HepG2 (cell line): Measurements from ENCODE around the gene VAMP4. TPM values are rescaled to one million over a fixed set of nuclear protein-coding genes. Genes with fewer than 3 reads are reported as not detected.

Experiments used
- ATAC-seq: fragments of 200-7000 bp; cut with Tn5 transposase; 3 replicates; pipeline ENCODE4 v1.9.1; 2020; ENCODE audit warnings: mild to moderate bottlenecking, moderate library complexity
- BruUV-seq: library from RNA; stranded (reverse); fragments of 400-500 nt; replicated peaks from 2 replicates; lab custom pipeline; 2021; lab: Mats Ljungman, UMichigan
- CTCF ChIA-PET: fragments of 300-600 bp; formaldehyde crosslinking; extraction: SDS; loops from one replicate; lab custom pipeline; 2021; ENCODE audit warnings: low total read pairs, inconsistent platforms, low intra/inter-chr PET ratio; lab: Yijun Ruan, JAX
- POLR2A ChIA-PET: fragments of 350-600 bp; sonication (Branson Sonifier 250); formaldehyde crosslinking; loops from one replicate; lab custom pipeline; 2020; ENCODE audit warnings: antibody characterized with exemption, inconsistent platforms; lab: Yijun Ruan, JAX
- DNase-seq: peaks from one replicate; pipeline ENCODE4 v3.0.0-alpha.2; 2015; ENCODE audit warnings: low spot score
- FAIRE-seq: peaks from 3 replicates; lab custom pipeline; 2011; peaks lifted over from hg19 to GRCh38; lab: Jason Lieb, UNC
- H2AFZ ChIP-seq: one replicate; pipeline ENCODE4 v1.6.1; 2011; ENCODE audit warnings: low read length, inconsistent platforms
- H3K27ac ChIP-seq: fragments of 300-600 bp; 3 replicates; pipeline ENCODE4 v1.8.0; 2011; ENCODE audit warnings: mixed run types, mild to moderate bottlenecking, mixed read lengths, low read length, inconsistent platforms; ENCODE audit not compliant: insufficient read depth; ENCODE audit errors: extremely low read length
- H3K27me3 ChIP-seq, 2 experiments: fragments of 200-600 bp in 1 of 2; 2 replicates in 1 of 2; 3 replicates in 1 of 2; pipeline versions ENCODE4 v1.6.0 to v1.8.0; 2011; ENCODE audit warnings: low read length in 2 of 2, mild to moderate bottlenecking in 2 of 2, moderate library complexity in 2 of 2, inconsistent platforms in 1 of 2; ENCODE audit not compliant: insufficient read depth in 2 of 2, control insufficient read depth in 1 of 2
- H3K36me3 ChIP-seq, 2 experiments: fragments of 200-600 bp in 1 of 2; replicated peaks in 1 of 2; 2 replicates in 1 of 2; 3 replicates in 1 of 2; pipeline versions ENCODE4 v1.5.1 to v1.8.0; 2011; ENCODE audit warnings: low read length in 2 of 2, inconsistent platforms in 1 of 2; ENCODE audit not compliant: insufficient read depth in 2 of 2, control insufficient read depth in 1 of 2
- H3K4me1 ChIP-seq: 2 replicates; pipeline ENCODE4 v1.5.1; 2012; ENCODE audit warnings: low read length, inconsistent platforms; ENCODE audit not compliant: insufficient read depth
- H3K4me2 ChIP-seq: 2 replicates; pipeline ENCODE4 v1.6.0; 2011; ENCODE audit warnings: low read depth, low read length, inconsistent platforms
- H3K4me3 ChIP-seq, 3 experiments: fragments of 200-600 bp in 1 of 3; sonication (generic), shearing (Covaris generic) in 1 of 3; replicated peaks in 1 of 3; 2 replicates each; pipeline ENCODE4 v1.5.1; 2011 to 2016; ENCODE audit warnings: low read length in 3 of 3, inconsistent platforms in 2 of 3, low read depth in 2 of 3, mild to moderate bottlenecking in 2 of 3, control low read depth in 1 of 3, mixed read lengths in 1 of 3; ENCODE audit not compliant: insufficient read depth in 1 of 3
- H3K79me2 ChIP-seq: one replicate; pipeline ENCODE4 v1.6.1; 2011; ENCODE audit warnings: low read length, inconsistent platforms; ENCODE audit not compliant: insufficient read depth
- H3K9ac ChIP-seq: 2 replicates; pipeline ENCODE4 v1.6.0; 2011; ENCODE audit warnings: mild to moderate bottlenecking, low read depth, low read length, inconsistent platforms; ENCODE audit not compliant: insufficient read depth
- H3K9me3 ChIP-seq: 2 replicates; pipeline ENCODE4 v1.5.1; 2012; ENCODE audit warnings: mild to moderate bottlenecking, low read length
- H4K20me1 ChIP-seq: 2 replicates; pipeline ENCODE4 v1.6.0; 2011; ENCODE audit warnings: inconsistent platforms, mild to moderate bottlenecking, low read length, moderate library complexity; ENCODE audit not compliant: insufficient read depth
- DNMT1 ChIP-seq: sonication (generic); formaldehyde crosslinking; IDR thresholded peaks from 2 replicates; pipeline ENCODE4 v1.5.1; 2020; ENCODE audit warnings: mild to moderate bottlenecking, missing genetic modification reagents
- FOSL1 ChIP-seq: sonication (generic); formaldehyde crosslinking; IDR thresholded peaks from 2 replicates; pipeline ENCODE4 v1.9.0; 2021; ENCODE audit warnings: missing genetic modification reagents, borderline replicate concordance
- HNRNPL ChIP-seq: fragments of 200-400 bp; formaldehyde crosslinking; IDR thresholded peaks from 2 replicates; pipeline ENCODE4 v1.6.1; 2017; ENCODE audit warnings: mild to moderate bottlenecking, low read depth, low read length
- ZNF12 ChIP-seq: sonication (generic); formaldehyde crosslinking; IDR thresholded peaks from 2 replicates; pipeline ENCODE4 v1.5.0; 2020; ENCODE audit warnings: missing genetic modification reagents
- ZNF83 ChIP-seq: sonication (generic); formaldehyde crosslinking; IDR thresholded peaks from 2 replicates; pipeline ENCODE4 v1.4.0; 2020; ENCODE audit warnings: missing genetic modification reagents, mild to moderate bottlenecking, borderline replicate concordance
- in situ Hi-C: cut with HindIII; loops from 2 replicates; pipeline ENCODE4 v1.10.0; 2017; ENCODE audit warnings: low pct_unique_long_range_greater_than_20kb; ENCODE audit not compliant: extremely low pct_ligation_motif_present
- intact Hi-C: fragments of 100-400 bp; cut with micrococcal nuclease; formaldehyde crosslinking; loops from one replicate; pipeline ENCODE4 v1.10.0; 2022; ENCODE audit not compliant: unreplicated experiment
- polyA plus RNA-seq, 8 experiments: library from polyadenylated mRNA; depleted of rRNA in 3 of 8; stranded (reverse) in 7 of 8; unstranded in 1 of 8; fragments of >200 nt; fragmentation: Illumina TruSeq in 4 of 8; extraction: Trizol in 4 of 8; gene quantifications; 2 replicates each; pipeline versions ENCODE4 v1.2.1 to v1.2.3, GENCODE V29; 2011 to 2016; ENCODE audit warnings: low read depth in 4 of 8, missing spikeins in 1 of 8, mixed read lengths in 1 of 8; ENCODE audit not compliant: insufficient read depth in 1 of 8
- total RNA-seq, 5 experiments: library from RNA; depleted of rRNA; stranded (reverse); fragments of >200 nt; fragmentation: Illumina TruSeq; extraction: Trizol; gene quantifications; 2 replicates each; pipeline ENCODE4 v1.2.3, GENCODE V29; 2016; ENCODE audit warnings: low read depth in 1 of 5
- TF ChIP-seq, protein P1 (sequence below): sonication (generic); formaldehyde crosslinking; IDR thresholded peaks from 2 replicates; pipeline ENCODE4 v1.8.0; 2022; ENCODE audit warnings: mild to moderate bottlenecking, missing genetic modification reagents, moderate library complexity
- TF ChIP-seq, protein P2 (sequence below): sonication (generic); formaldehyde crosslinking; IDR thresholded peaks from 2 replicates; pipeline ENCODE4 v1.4.0; 2020; ENCODE audit warnings: missing genetic modification reagents, borderline replicate concordance
- TF ChIP-seq, protein P3 (sequence below): sonication (generic); formaldehyde crosslinking; IDR thresholded peaks from 2 replicates; pipeline ENCODE4 v1.9.0; 2021; ENCODE audit warnings: mild to moderate bottlenecking, missing genetic modification reagents
- TF ChIP-seq, protein P4 (sequence below): sonication (generic); formaldehyde crosslinking; conservative IDR thresholded peaks from 2 replicates; pipeline ENCODE4 v1.5.0; 2020; ENCODE audit warnings: missing genetic modification reagents
- TF ChIP-seq, protein P5 (sequence below): sonication (generic); formaldehyde crosslinking; conservative IDR thresholded peaks from 2 replicates; pipeline ENCODE4 v1.4.0; 2020; ENCODE audit warnings: mild to moderate bottlenecking, missing genetic modification reagents, moderate library complexity

VAMP4 gene
- total and polyA plus RNA-seq, 2 of the 13 experiments (the other 11 are each of a cell fraction or from before 2014, with no cell fraction given) = 1.4 to 2.0 TPM

DNA sequence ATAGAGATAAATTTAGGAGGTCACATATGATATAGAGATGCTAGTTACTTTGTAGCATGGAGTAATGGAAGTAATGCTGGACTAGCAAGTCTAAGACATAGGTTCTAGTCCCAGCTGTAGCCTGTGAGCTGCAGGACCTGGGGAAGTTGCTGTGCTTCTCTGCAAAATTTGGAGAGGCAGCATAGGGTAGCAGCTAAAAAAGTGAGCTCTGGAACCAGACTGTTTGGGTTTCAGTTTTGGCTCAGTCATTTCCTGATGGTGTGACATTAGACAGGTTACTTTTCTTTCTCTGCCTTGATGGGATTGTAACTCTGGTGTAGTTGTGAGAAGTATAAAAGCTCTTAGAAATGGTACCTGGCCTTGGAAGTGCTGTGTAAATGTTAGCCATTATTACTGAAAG, 42.9 kb upstream of the VAMP4 start:
- CTCF ChIA-PET = no interaction called here
- Histone ChIP-seq H3K4me2 (no peak overlapping the region), H3K4me1 (peaks cover 35% of the 10 kb centered on the region), H3K79me2 (peaks cover 25% of the 10 kb centered on the region), H3K27me3 (no peaks in the 10 kb centered on the region; a peak in 1 of 5 replicates), H3K9ac (no peak overlapping the region), H4K20me1 (no peaks in the 10 kb centered on the region), H3K36me3 (peaks cover 19 to 58% of the 10 kb centered on the region in 2 experiments), H3K27ac (no peak overlapping the region), H3K9me3 (no peaks in the 10 kb centered on the region), H2AFZ (no peak overlapping the region), H3K4me3 (no peak overlapping the region)
- FAIRE-seq = no peak
- no TSS peak for BruUV-seq
- no peak for ATAC-seq
- in situ Hi-C loops (no loop called here), intact Hi-C loops (loop anchor here (5.0 to 10.0 kb wide), 2 partner anchors 140 to 297 kb away; partner anchors contain the start of gene PRRC2C)
- no peak for DNase-seq
- POLR2A ChIA-PET = no interaction called here
- TF ChIP-seq, protein P1, sequence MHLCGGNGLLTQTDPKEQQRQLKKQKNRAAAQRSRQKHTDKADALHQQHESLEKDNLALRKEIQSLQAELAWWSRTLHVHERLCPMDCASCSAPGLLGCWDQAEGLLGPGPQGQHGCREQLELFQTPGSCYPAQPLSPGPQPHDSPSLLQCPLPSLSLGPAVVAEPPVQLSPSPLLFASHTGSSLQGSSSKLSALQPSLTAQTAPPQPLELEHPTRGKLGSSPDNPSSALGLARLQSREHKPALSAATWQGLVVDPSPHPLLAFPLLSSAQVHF (CRISPR knock-in tag) = no peak
- TF ChIP-seq DNMT1 (no peak), ZNF83 (CRISPR knock-in tag) (no peak), FOSL1 (no peak), ZNF12 (CRISPR knock-in tag) (no peak), HNRNPL (no peak)
- TF ChIP-seq, protein P2, sequence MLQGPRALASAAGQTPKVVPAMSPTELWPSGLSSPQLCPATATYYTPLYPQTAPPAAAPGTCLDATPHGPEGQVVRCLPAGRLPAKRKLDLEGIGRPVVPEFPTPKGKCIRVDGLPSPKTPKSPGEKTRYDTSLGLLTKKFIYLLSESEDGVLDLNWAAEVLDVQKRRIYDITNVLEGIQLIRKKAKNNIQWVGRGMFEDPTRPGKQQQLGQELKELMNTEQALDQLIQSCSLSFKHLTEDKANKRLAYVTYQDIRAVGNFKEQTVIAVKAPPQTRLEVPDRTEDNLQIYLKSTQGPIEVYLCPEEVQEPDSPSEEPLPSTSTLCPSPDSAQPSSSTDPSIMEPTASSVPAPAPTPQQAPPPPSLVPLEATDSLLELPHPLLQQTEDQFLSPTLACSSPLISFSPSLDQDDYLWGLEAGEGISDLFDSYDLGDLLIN (CRISPR knock-in tag) = no peak
- TF ChIP-seq, protein P3, sequence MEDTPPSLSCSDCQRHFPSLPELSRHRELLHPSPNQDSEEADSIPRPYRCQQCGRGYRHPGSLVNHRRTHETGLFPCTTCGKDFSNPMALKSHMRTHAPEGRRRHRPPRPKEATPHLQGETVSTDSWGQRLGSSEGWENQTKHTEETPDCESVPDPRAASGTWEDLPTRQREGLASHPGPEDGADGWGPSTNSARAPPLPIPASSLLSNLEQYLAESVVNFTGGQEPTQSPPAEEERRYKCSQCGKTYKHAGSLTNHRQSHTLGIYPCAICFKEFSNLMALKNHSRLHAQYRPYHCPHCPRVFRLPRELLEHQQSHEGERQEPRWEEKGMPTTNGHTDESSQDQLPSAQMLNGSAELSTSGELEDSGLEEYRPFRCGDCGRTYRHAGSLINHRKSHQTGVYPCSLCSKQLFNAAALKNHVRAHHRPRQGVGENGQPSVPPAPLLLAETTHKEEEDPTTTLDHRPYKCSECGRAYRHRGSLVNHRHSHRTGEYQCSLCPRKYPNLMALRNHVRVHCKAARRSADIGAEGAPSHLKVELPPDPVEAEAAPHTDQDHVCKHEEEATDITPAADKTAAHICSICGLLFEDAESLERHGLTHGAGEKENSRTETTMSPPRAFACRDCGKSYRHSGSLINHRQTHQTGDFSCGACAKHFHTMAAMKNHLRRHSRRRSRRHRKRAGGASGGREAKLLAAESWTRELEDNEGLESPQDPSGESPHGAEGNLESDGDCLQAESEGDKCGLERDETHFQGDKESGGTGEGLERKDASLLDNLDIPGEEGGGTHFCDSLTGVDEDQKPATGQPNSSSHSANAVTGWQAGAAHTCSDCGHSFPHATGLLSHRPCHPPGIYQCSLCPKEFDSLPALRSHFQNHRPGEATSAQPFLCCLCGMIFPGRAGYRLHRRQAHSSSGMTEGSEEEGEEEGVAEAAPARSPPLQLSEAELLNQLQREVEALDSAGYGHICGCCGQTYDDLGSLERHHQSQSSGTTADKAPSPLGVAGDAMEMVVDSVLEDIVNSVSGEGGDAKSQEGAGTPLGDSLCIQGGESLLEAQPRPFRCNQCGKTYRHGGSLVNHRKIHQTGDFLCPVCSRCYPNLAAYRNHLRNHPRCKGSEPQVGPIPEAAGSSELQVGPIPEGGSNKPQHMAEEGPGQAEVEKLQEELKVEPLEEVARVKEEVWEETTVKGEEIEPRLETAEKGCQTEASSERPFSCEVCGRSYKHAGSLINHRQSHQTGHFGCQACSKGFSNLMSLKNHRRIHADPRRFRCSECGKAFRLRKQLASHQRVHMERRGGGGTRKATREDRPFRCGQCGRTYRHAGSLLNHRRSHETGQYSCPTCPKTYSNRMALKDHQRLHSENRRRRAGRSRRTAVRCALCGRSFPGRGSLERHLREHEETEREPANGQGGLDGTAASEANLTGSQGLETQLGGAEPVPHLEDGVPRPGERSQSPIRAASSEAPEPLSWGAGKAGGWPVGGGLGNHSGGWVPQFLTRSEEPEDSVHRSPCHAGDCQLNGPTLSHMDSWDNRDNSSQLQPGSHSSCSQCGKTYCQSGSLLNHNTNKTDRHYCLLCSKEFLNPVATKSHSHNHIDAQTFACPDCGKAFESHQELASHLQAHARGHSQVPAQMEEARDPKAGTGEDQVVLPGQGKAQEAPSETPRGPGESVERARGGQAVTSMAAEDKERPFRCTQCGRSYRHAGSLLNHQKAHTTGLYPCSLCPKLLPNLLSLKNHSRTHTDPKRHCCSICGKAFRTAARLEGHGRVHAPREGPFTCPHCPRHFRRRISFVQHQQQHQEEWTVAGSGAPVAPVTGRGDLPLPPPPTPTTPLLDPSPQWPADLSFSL (CRISPR knock-in tag) = no peak
- TF ChIP-seq, protein P4, sequence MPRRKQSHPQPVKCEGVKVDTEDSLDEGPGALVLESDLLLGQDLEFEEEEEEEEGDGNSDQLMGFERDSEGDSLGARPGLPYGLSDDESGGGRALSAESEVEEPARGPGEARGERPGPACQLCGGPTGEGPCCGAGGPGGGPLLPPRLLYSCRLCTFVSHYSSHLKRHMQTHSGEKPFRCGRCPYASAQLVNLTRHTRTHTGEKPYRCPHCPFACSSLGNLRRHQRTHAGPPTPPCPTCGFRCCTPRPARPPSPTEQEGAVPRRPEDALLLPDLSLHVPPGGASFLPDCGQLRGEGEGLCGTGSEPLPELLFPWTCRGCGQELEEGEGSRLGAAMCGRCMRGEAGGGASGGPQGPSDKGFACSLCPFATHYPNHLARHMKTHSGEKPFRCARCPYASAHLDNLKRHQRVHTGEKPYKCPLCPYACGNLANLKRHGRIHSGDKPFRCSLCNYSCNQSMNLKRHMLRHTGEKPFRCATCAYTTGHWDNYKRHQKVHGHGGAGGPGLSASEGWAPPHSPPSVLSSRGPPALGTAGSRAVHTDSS (CRISPR knock-in tag) = no peak
- TF ChIP-seq, protein P5, sequence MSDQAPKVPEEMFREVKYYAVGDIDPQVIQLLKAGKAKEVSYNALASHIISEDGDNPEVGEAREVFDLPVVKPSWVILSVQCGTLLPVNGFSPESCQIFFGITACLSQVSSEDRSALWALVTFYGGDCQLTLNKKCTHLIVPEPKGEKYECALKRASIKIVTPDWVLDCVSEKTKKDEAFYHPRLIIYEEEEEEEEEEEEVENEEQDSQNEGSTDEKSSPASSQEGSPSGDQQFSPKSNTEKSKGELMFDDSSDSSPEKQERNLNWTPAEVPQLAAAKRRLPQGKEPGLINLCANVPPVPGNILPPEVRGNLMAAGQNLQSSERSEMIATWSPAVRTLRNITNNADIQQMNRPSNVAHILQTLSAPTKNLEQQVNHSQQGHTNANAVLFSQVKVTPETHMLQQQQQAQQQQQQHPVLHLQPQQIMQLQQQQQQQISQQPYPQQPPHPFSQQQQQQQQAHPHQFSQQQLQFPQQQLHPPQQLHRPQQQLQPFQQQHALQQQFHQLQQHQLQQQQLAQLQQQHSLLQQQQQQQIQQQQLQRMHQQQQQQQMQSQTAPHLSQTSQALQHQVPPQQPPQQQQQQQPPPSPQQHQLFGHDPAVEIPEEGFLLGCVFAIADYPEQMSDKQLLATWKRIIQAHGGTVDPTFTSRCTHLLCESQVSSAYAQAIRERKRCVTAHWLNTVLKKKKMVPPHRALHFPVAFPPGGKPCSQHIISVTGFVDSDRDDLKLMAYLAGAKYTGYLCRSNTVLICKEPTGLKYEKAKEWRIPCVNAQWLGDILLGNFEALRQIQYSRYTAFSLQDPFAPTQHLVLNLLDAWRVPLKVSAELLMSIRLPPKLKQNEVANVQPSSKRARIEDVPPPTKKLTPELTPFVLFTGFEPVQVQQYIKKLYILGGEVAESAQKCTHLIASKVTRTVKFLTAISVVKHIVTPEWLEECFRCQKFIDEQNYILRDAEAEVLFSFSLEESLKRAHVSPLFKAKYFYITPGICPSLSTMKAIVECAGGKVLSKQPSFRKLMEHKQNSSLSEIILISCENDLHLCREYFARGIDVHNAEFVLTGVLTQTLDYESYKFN (CRISPR knock-in tag) = no peak
